ENCODE data around the gene NELL2. TPM values are rescaled to one million over a fixed set of nuclear protein-coding genes. Genes with fewer than 3 reads are reported as not detected.

Gene NELL2
- total RNA-seq, 2 experiments from 2014 or later = 99.7 to 106 TPM

DNA sequence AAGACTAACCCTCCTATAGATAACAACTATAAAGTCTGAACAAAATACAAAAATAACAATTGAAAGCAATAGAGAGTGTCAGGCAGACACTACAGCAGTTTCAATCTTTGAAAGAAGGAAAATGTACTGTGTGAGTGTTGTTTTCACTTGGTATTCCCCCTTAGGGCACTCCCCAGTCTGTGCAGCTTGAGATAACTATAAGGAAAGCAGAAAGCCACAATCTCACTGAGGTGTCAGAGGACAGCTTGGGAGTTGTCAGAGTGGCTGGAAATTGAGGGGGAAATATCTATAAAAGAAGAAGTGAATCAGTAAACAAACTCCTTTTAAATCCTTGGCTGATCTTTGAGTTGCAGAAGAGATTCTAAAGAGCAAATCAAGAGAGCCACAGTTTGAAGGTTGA is 364.8 kb downstream of the NELL2 start:
- Mint-ChIP-seq H3K4me3 (no peak overlapping the region), H3K36me3 (ENCODE audit: low read depth) (peaks cover 17% of the 10 kb centered on the region), H3K4me1 (ENCODE audit: low read depth) (no peaks in the 10 kb centered on the region), H3K9me3 (no peaks in the 10 kb centered on the region), H3K27ac (no peak overlapping the region), H3K27me3 (no peaks in the 10 kb centered on the region)
- CTCF ChIA-PET = interaction anchor here (1.5 to 2.9 kb wide), 2 partner anchors 8 to 439 kb away, joined by 6 read pairs; no protein-coding TSS in a partner anchor
- POLR2A ChIA-PET = no interaction called here
- DNase-seq = no peak
- ATAC-seq = no peak
- intact Hi-C loops (cut with micrococcal nuclease) = no loop called here
- TF ChIP-seq, protein P1, sequence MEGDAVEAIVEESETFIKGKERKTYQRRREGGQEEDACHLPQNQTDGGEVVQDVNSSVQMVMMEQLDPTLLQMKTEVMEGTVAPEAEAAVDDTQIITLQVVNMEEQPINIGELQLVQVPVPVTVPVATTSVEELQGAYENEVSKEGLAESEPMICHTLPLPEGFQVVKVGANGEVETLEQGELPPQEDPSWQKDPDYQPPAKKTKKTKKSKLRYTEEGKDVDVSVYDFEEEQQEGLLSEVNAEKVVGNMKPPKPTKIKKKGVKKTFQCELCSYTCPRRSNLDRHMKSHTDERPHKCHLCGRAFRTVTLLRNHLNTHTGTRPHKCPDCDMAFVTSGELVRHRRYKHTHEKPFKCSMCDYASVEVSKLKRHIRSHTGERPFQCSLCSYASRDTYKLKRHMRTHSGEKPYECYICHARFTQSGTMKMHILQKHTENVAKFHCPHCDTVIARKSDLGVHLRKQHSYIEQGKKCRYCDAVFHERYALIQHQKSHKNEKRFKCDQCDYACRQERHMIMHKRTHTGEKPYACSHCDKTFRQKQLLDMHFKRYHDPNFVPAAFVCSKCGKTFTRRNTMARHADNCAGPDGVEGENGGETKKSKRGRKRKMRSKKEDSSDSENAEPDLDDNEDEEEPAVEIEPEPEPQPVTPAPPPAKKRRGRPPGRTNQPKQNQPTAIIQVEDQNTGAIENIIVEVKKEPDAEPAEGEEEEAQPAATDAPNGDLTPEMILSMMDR (IDR thresholded peaks at IDR 0.05) = no peak

DNA sequence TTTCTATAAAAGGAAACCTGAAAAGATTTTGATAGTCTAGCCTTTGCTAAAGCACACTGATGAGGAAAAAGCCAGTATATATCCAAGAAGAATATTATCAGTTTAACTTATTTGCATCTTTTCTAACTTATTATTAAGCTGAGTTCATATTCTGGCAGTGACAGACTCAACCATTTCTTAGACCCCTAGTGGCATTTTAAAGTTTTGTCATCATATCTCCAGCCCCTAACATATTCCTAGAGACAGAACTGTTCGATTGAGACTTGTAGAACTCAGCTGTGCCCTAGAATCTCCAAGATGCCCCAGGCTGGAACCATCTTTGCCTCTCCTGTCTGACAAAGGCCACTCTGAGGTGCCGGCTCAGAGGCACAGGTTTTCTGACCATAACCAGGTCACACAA is 365.6 kb downstream of the NELL2 start:
- intact Hi-C loops (cut with micrococcal nuclease) = no loop called here
- TF ChIP-seq, protein P1 (IDR thresholded peaks at IDR 0.05) = no peak
- H3K4me1 Mint-ChIP-seq (ENCODE audit: low read depth) = no peaks in the 10 kb centered on the region
- ATAC-seq = no peak
- H3K4me3 Mint-ChIP-seq = no peak overlapping the region
- ChIA-PET CTCF (interaction anchor here (1.5 to 2.9 kb wide), 2 partner anchors 9 to 439 kb away, joined by 6 read pairs; no protein-coding TSS in a partner anchor), POLR2A (no interaction called here)
- peaks cover 17% of the 10 kb centered on the region for H3K36me3 Mint-ChIP-seq (ENCODE audit: low read depth)
- H3K27ac Mint-ChIP-seq = no peak overlapping the region
- H3K27me3 Mint-ChIP-seq = no peaks in the 10 kb centered on the region
- no peaks in the 10 kb centered on the region for H3K9me3 Mint-ChIP-seq
- DNase-seq = no peak

DNA sequence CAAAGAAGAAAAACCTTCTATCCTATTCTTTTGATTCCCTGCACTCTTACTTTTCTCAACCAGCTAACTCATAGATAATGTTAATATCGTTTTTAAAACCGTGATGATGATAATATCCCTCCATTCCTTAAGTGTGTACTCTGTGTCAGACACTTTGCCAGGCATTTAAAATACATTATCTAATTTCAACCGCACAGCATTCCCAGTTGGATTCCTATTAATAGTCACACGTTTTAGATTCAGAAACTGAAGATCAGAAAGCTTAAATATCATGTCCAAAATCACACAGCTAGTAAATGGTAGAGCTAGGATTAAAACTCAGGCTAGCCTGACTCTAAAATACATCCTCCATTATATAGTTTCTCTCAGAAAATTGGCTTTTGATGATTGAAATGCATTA is 366.0 kb downstream of the NELL2 start:
- no peak for ATAC-seq
- Mint-ChIP-seq H3K27ac (no peak overlapping the region), H3K4me3 (no peak overlapping the region), H3K36me3 (ENCODE audit: low read depth) (peaks cover 17% of the 10 kb centered on the region), H3K27me3 (no peaks in the 10 kb centered on the region), H3K9me3 (no peaks in the 10 kb centered on the region), H3K4me1 (ENCODE audit: low read depth) (no peaks in the 10 kb centered on the region)
- TF ChIP-seq, protein P1 (IDR thresholded peaks at IDR 0.05) = no peak
- ChIA-PET CTCF (interaction anchor here (1.5 to 2.9 kb wide), 2 partner anchors 9 to 440 kb away, joined by 6 read pairs; no protein-coding TSS in a partner anchor), POLR2A (no interaction called here)
- DNase-seq = no peak
- intact Hi-C loops (cut with micrococcal nuclease) = no loop called here

DNA sequence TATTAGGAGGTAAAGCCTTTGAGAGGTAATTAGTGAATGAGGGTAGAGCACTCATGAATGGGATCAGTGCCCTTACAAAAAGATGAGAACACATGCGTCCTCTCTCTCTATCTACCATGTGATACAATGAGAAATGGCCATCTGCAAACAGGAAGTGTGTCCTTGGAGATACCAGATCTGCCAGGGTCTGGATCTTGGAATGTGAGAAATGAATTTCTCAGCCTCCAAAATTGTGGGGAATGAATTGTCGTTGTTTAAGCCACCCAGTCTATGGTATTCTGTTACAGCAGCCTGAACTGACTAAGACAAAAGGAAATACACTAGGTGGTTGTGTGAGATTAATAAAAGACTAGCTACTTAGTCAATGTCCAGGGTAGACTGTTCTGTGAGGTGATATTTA is 366.6 kb downstream of the NELL2 start:
- peaks cover 17% of the 10 kb centered on the region for H3K36me3 Mint-ChIP-seq (ENCODE audit: low read depth)
- ChIA-PET POLR2A (no interaction called here), CTCF (no interaction called here)
- no peaks in the 10 kb centered on the region for H3K4me1 Mint-ChIP-seq (ENCODE audit: low read depth)
- ATAC-seq (no peak), DNase-seq (no peak)
- H3K27ac Mint-ChIP-seq = peak overlapping the region; percentile 35
- no peaks in the 10 kb centered on the region for H3K27me3 Mint-ChIP-seq
- intact Hi-C loops (cut with micrococcal nuclease) = no loop called here
- H3K4me3 Mint-ChIP-seq = no peak overlapping the region
- TF ChIP-seq, protein P1 (IDR thresholded peaks at IDR 0.05) = no peak
- H3K9me3 Mint-ChIP-seq = no peaks in the 10 kb centered on the region

DNA sequence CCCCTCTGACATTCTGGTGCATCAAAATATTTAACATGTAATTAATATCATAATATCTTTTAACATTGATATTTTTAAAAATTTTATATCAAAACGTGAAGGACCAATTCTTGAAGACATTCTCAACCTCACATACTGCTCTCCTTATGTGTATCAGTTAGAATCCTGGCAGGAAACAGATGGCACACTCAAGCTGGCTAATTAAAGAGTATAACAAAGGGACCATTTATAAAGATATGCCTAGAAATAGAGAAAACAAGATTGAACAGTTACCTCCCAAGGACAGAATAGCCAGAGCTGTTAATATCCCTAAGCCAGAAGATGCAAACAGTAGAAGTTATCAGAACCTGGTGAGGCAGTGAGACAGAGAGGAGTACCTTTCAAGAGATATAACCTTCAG is 368.7 kb downstream of the NELL2 start:
- no peak overlapping the region for H3K4me3 Mint-ChIP-seq
- no peaks in the 10 kb centered on the region for H3K4me1 Mint-ChIP-seq (ENCODE audit: low read depth)
- TF ChIP-seq, protein P1 (IDR thresholded peaks at IDR 0.05) = no peak
- ChIA-PET CTCF (interaction anchor here (0.6 to 1.1 kb wide), 2 partner anchors 379 to 492 kb away, joined by 3 read pairs; no protein-coding TSS in a partner anchor), POLR2A (no interaction called here)
- no peak for DNase-seq
- no peak overlapping the region for H3K27ac Mint-ChIP-seq
- peaks cover under 1% of the 10 kb centered on the region for H3K9me3 Mint-ChIP-seq
- no peaks in the 10 kb centered on the region for H3K27me3 Mint-ChIP-seq
- ATAC-seq = no peak
- H3K36me3 Mint-ChIP-seq (ENCODE audit: low read depth) = peaks cover 17% of the 10 kb centered on the region
- intact Hi-C loops (cut with micrococcal nuclease) = no loop called here

All from activated CD8-positive, alpha-beta T cell treated with anti-CD3 and anti-CD28 coated beads for 36 hours (primary cell).